Aorta (tissue), 5 donors: Measurements from ENCODE around the gene PTPRD. TPM values are rescaled to one million over a fixed set of nuclear protein-coding genes. Genes with fewer than 3 reads are reported as not detected.
"Not testable (repeated sequence)": the region's sequence is repeated elsewhere in the genome, so short reads cannot be mapped to it uniquely, and the experiment has no call there.

Experiments used
- ATAC-seq: fragments of 200-7000 bp; cut with Tn5 transposase; one replicate; pipeline ENCODE4 v1.9.1; 2022; ENCODE audit warnings: moderate library complexity; ENCODE audit not compliant: low FRiP score
- DNase-seq, 2 donors: peaks; one replicate each; pipeline ENCODE4 v3.0.0-alpha.2; 2020
- H3K27ac ChIP-seq, 2 donors: one replicate each; pipeline ENCODE4 v1.5.1; 2013; ENCODE audit warnings: low read length in 2 of 2, mild to moderate bottlenecking in 2 of 2, moderate library complexity in 2 of 2, control low read depth in 1 of 2, inconsistent platforms in 1 of 2, low read depth in 1 of 2
- H3K27me3 ChIP-seq, 2 donors: one replicate each; pipeline ENCODE4 v1.6.1; 2013; ENCODE audit warnings: control low read depth in 1 of 2, low read length in 1 of 2, mild to moderate bottlenecking in 1 of 2, moderate library complexity in 1 of 2; ENCODE audit not compliant: insufficient read depth in 2 of 2, control insufficient read depth in 1 of 2
- H3K36me3 ChIP-seq, 2 donors: one replicate each; pipeline ENCODE4 v1.6.1; 2013; ENCODE audit warnings: control low read depth in 1 of 2, low read length in 1 of 2, mild to moderate bottlenecking in 1 of 2; ENCODE audit not compliant: insufficient read depth in 2 of 2, control insufficient read depth in 1 of 2
- H3K4me1 ChIP-seq, 2 donors: one replicate each; pipeline ENCODE4 v1.6.1; 2013; ENCODE audit warnings: low read length in 2 of 2, control low read depth in 1 of 2, mild to moderate bottlenecking in 1 of 2, moderate library complexity in 1 of 2; ENCODE audit not compliant: insufficient read depth in 2 of 2, control insufficient read depth in 1 of 2
- H3K4me3 ChIP-seq, 2 donors: one replicate each; pipeline ENCODE4 v1.5.1; 2013; ENCODE audit warnings: low read length in 2 of 2, control low read depth in 1 of 2, mild to moderate bottlenecking in 1 of 2
- H3K9me3 ChIP-seq: one replicate; pipeline ENCODE4 v1.6.1; 2013; ENCODE audit warnings: mild to moderate bottlenecking, low read length; ENCODE audit not compliant: control insufficient read depth
- WGBS, 2 donors: extraction: QIAGEN DNeasy Blood & Tissue Kit; methylation state at CpG; one replicate each; pipeline ENCODE4 v1.1.7; 2013; 5-methylcytosine and 5-hydroxymethylcytosine counted together
- intact Hi-C, 2 donors: fragments of 100-400 bp; cut with DNase I; formaldehyde crosslinking; loops; one replicate each; pipeline versions ENCODE4 v1.14.2 to v1.15.0; 2022
- polyA plus RNA-seq, 2 donors: library from polyadenylated mRNA; stranded (reverse); fragments of 200-250 nt; gene quantifications; one replicate each; pipeline ENCODE4 v1.2.3, GENCODE V29; 2013
- total RNA-seq, 2 donors: library from RNA; stranded (reverse); fragmentation: NEBNext Ultra II Directional; extraction: Animal tissue kit (Norgen Biotek cat#: 25700); gene quantifications; one replicate each; pipeline ENCODE4 v1.2.1, GENCODE V29; 2021
- donor health status: healthy with polysubstance abuse.
- donor health status: Bipolar disorder and iron deficiency.
- donor health status: DM: no; HTN: no; CAD: no.
- donor health status: DM: no; HTN: no; CAD: no.
- donor health status: DM: yes; HTN: yes; CAD: no.

PTPRD gene
- total and polyA plus RNA-seq, 4 donors, result 1.5 to 92.0 (median 29.4) TPM

DNA sequence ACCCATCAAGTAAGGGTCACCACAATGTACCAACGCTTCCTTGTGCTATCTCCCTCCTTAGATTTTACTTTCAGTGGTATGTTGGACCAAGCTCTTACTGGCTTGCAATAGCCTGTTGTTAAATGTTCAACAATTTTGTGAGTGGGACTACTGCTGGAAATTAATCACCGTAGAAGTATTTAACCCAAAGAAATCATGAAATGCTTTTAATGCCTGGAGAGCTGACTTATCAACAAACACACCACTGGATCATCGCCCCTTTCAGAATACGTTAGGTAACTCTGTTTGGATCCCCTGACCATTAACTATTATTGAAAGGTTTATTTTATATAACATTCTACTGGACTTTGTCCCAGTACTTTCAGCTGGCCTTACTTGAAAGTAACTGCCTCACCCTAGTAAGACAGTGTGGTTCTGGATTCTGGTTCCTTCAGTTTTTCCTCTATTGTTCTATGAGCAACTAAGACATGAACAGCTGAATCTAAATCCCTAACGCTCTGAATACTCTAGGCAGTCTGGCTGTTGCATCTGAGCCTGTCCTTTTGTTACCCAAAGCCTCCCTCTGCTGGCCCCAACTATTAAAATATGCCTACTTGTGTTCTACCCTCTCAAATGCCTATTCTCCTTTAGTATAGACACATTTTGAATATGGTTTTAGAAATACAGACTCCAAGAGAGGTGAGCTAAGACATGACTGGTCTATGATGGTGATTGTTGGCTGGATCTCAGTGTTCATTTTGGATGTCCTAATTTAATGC, 1609.8 kb downstream of the PTPRD start:
- WGBS, 2 donors, result 15 to 23% methylated on average over 5 of the region's 5 CpGs
- Histone ChIP-seq H3K4me1 (no peaks in the 10 kb centered on the region), H3K9me3 (no peaks in the 10 kb centered on the region), H3K27ac (no peak overlapping the region), H3K36me3 (no peaks in the 10 kb centered on the region), H3K27me3 (no peaks in the 10 kb centered on the region), H3K4me3 (no peak overlapping the region)
- DNase-seq (no peak), ATAC-seq (peak; percentile 38)
- intact Hi-C loops, result no loop called here

GRCh38 chr9:8980496-8981013, 1632.2 kb downstream of the PTPRD start:
- Histone ChIP-seq H3K27ac (no peak overlapping the region), H3K36me3 (no peaks in the 10 kb centered on the region), H3K4me1 (no peaks in the 10 kb centered on the region), H3K27me3 (no peaks in the 10 kb centered on the region), H3K9me3 (peaks cover 2% of the 10 kb centered on the region), H3K4me3 (no peak overlapping the region)
- ATAC-seq (no peak), DNase-seq (no peak)
- intact Hi-C loops, result no loop called here
- WGBS, 2 donors, result 56 to 66% methylated on average over 2 of the region's 2 CpGs

DNA sequence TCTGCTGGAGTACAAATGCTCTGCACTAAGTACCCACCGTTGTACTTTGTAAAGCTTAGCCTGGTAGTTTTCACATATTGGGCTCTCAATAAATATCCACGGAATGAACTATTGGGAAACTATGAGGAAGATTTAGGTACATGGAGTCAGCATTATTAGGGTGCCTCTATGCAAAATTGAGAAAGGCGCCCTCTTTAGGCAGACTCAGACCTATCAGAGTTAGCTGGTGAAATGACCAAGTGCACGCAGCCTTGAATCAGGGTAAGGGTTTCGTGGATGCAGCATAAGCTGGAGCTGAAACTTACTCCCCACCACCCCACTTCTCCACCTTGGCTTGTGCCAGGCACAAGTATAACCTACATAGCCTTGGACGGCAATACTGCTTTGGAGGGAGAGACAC, 1634.5 kb downstream of the PTPRD start:
- ATAC-seq, result no peak
- WGBS, 2 donors, result 92 to 93% methylated on average over 6 of the region's 6 CpGs

DNA sequence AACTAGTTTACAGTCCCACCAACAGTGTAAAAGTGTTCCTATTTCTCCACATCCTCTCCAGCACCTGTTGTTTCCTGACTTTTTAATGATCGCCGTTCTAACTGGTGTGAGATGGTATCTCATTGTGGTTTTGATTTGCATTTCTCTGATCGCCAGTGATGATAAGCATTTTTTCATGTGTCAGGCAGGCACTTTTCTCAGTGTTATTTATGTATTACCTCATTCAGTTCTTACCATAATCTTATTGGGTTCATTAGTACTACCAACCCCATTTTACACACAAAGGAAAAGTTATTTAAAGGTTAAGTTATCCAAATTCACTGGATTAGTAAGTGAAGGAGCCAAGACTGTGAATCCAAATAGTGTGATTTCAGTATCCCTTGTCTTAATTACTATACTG, 1644.5 kb downstream of the PTPRD start:
- intact Hi-C loops, H3K9me3 ChIP-seq, ATAC-seq, H3K4me3 ChIP-seq, DNase-seq, H3K27me3 ChIP-seq, H3K27ac ChIP-seq, H3K4me1 ChIP-seq, H3K36me3 ChIP-seq: not testable (repeated sequence)
- 68 to 90% methylated on average over 1 to 3 of the region's 3 CpGs for WGBS, 2 donors

More for the DNA sequence above, 1634.5 kb downstream of the PTPRD start:
- H3K36me3 ChIP-seq, result no peaks in the 10 kb centered on the region
- H3K4me3 ChIP-seq, result no peak overlapping the region
- no peak overlapping the region for H3K27ac ChIP-seq
- H3K9me3 ChIP-seq, result peaks cover 2% of the 10 kb centered on the region
- no peak for DNase-seq
- no peaks in the 10 kb centered on the region for H3K27me3 ChIP-seq
- no peaks in the 10 kb centered on the region for H3K4me1 ChIP-seq
- intact Hi-C loops, result no loop called here

GRCh38 chr9:8963885-8964284, 1648.9 kb downstream of the PTPRD start:
- no peak overlapping the region for H3K27ac ChIP-seq
- H3K27me3 ChIP-seq, result no peaks in the 10 kb centered on the region
- ATAC-seq (peak; percentile 38), DNase-seq (no peak)
- intact Hi-C loops, result no loop called here
- H3K4me1 ChIP-seq, result no peaks in the 10 kb centered on the region
- no peaks in the 10 kb centered on the region for H3K9me3 ChIP-seq
- H3K4me3 ChIP-seq, result no peak overlapping the region
- no peaks in the 10 kb centered on the region for H3K36me3 ChIP-seq

- DNase-seq (no peak), ATAC-seq (no peak)
- no peaks in the 10 kb centered on the region for H3K9me3 ChIP-seq
- no peak overlapping the region for H3K4me3 ChIP-seq
- no peak overlapping the region for H3K27ac ChIP-seq
- H3K27me3 ChIP-seq, result no peaks in the 10 kb centered on the region
- no peaks in the 10 kb centered on the region for H3K36me3 ChIP-seq
- intact Hi-C loops, result no loop called here
- WGBS, 2 donors, result 89 to 93% methylated on average over 2 of the region's 2 CpGs
- no peaks in the 10 kb centered on the region for H3K4me1 ChIP-seq
Measured at GRCh38 chr9:8962084-8962483, 1650.7 kb downstream of the PTPRD start.

DNA sequence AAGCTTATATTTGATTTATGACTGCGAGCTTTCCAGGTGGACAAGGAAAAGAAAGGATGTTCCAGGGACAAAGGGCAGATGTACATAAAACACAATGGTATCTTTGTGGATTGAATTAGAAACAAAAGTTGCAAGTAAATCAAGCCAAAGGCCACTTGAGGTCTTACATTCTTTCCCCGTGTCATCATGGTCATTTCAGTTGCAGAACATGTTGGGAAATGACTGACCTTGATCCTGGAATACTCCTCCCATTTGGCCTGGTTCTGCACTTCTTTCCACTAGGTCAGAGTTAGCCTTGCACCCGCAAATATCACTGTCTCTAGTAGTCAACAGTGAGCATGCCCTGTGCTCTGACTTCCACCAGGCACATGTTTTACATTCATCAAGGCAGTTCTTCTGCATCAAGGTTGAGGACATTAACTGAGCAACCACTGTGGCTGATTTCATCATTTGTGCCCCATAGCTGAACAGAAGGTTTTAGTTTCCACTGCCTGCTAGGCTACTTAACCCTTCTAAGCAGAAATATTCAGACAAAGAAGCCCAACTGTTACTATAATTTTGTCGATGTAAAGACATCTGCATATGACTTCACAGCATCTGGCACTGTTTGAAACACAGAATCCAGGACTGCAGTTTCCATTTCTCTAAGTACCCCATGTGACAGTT, 1651.5 kb downstream of the PTPRD start:
- Histone ChIP-seq H3K27me3 (no peaks in the 10 kb centered on the region), H3K27ac (no peak overlapping the region), H3K4me1 (no peaks in the 10 kb centered on the region), H3K36me3 (no peaks in the 10 kb centered on the region), H3K9me3 (no peaks in the 10 kb centered on the region), H3K4me3 (no peak overlapping the region)
- DNase-seq (no peak), ATAC-seq (peak; percentile 68)
- WGBS, 2 donors, result 63 to 68% methylated on average over 4 of the region's 4 CpGs
- intact Hi-C loops, result no loop called here

GRCh38 chr9:8960254-8960653, 1652.5 kb downstream of the PTPRD start:
- no peak for DNase-seq
- 91 to 94% methylated on average over 3 of the region's 3 CpGs for WGBS, 2 donors
- intact Hi-C loops, result no loop called here
- Histone ChIP-seq H3K9me3 (no peaks in the 10 kb centered on the region), H3K36me3 (no peaks in the 10 kb centered on the region), H3K27ac (no peak overlapping the region), H3K27me3 (no peaks in the 10 kb centered on the region), H3K4me3 (no peak overlapping the region), H3K4me1 (no peaks in the 10 kb centered on the region)
- no peak for ATAC-seq

DNA sequence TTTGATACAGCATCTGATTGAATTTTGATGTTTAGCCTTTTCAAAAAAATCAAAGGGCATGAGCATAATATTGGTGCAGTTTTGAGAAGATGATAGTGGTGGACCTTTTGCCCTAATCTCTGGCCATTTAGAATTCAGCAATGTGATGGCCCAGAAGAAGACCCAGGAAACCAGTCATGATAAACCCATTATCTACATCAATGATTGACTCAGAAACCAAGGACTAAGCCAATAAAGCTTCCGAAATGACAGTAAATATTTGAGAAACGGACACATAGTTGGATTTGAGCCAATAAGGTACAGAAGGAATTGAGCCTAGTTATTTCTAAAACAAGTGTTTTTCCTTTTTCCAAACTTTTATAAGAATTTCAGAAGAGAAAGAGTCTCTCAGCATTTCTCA, 1654.4 kb downstream of the PTPRD start:
- ATAC-seq, result no peak
- no peak overlapping the region for H3K4me3 ChIP-seq
- no peak overlapping the region for H3K27ac ChIP-seq
- H3K9me3 ChIP-seq, result no peaks in the 10 kb centered on the region
- intact Hi-C loops, result no loop called here
- no peaks in the 10 kb centered on the region for H3K4me1 ChIP-seq
- 89 to 90% methylated on average over 2 of the region's 2 CpGs for WGBS, 2 donors
- no peaks in the 10 kb centered on the region for H3K27me3 ChIP-seq
- DNase-seq, result no peak
- H3K36me3 ChIP-seq, result no peaks in the 10 kb centered on the region
